BJ (cell line): ENCODE data around the gene IFT172. TPM values are rescaled to one million over a fixed set of nuclear protein-coding genes. Genes with fewer than 3 reads are reported as not detected.

ENCODE experiments used
- CTCF ChIA-PET: fragments of 350-600 bp; formaldehyde crosslinking; extraction: SDS; loops from one replicate; lab custom pipeline; 2021; ENCODE audit warnings: antibody characterized with exemption, inconsistent platforms; lab: Yijun Ruan, JAX
- POLR2A ChIA-PET: fragments of 300-600 bp; sonication (Branson Sonifier 250); formaldehyde crosslinking; extraction: SDS; loops from one replicate; lab custom pipeline; 2021; ENCODE audit warnings: antibody characterized with exemption; lab: Charles Lee
- DNase-seq: peaks from one replicate; pipeline ENCODE4 v3.0.0-alpha.2; 2011; ENCODE audit warnings: low read depth
- H3K27me3 ChIP-seq: 2 replicates; pipeline ENCODE4 v1.6.0; 2011; ENCODE audit warnings: low read length; ENCODE audit not compliant: control insufficient read depth, insufficient read depth
- H3K36me3 ChIP-seq: 2 replicates; pipeline ENCODE4 v1.5.1; 2011; ENCODE audit warnings: low read length; ENCODE audit not compliant: control insufficient read depth, insufficient read depth
- H3K4me3 ChIP-seq: 2 replicates; pipeline ENCODE4 v1.5.1; 2011; ENCODE audit warnings: low read depth, mild to moderate bottlenecking, control low read depth, low read length
- polyA plus RNA-seq: library from polyadenylated mRNA; depleted of rRNA; stranded (reverse); fragments of >200 nt; gene quantifications from 2 replicates; pipeline ENCODE4 v1.2.3, GENCODE V29; 2011
- TF ChIP-seq, protein P1 (sequence below): IDR thresholded peaks from 2 replicates; pipeline ENCODE4 v1.5.1; 2011; ENCODE audit warnings: low read depth, mild to moderate bottlenecking, control low read depth, inconsistent platforms, low read length, moderate library complexity; ENCODE audit not compliant: insufficient read depth

Gene IFT172
- polyA plus RNA-seq, 1 experiment: 20.3 TPM

DNA sequence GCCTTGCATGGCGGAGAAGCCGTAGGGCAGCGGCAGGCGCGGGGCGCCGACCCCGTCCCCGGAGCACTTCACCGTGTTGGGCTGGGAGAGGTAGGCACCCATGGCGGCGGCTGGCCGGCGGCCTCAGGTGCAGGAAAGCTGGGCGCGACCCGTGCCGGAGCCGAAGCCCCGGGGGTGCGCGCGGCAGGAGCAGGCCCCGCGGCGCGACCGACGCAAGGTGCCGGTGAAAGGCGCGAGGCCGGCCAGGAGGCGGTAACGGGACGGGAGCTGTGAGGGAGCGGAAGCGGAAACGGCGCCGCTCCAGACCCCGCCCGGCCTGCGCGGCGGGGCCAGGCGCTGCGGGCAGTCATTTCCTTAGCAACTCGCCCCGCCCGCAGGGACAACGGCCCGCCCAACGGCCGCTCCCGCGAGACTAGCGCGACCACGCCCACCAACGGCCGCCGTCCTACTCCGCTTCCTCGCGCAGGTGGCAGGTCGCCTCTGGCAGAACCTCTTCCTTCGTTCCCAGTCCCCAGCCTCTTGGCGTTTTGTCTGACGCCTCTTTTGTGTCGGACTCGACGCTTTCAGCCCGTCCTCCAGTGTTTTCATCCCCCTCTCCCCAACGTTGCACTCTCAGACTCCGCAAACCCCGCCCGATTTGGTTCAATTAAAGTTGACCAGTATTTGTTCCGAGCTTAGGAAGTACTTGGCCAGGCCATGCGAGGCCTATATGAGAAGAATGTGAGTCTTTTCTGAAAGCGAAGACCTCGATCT lies 80.0 kb downstream of the IFT172 start, which contains the start of gene PPM1G:
Gene PPM1G, minus strand, starts transcription at position 271 of the 753 bp plus-strand sequence. Its CDS starts 169 bp downstream, at position 102.
- ChIA-PET CTCF (interaction anchor here (0.6 to 2.0 kb wide), 11 partner anchors 9 to 644 kb away, joined by 3 to 11 read pairs (median 3); partner anchors contain the start of genes NRBP1, SLC4A1AP, SUPT7L and ZNF513), POLR2A (interaction anchor here (0.6 kb wide), 1 partner anchor 246 kb away, joined by 4 read pairs; no protein-coding TSS in a partner anchor)
- H3K27me3 ChIP-seq: no peaks in the 10 kb centered on the region
- peak; percentile 60 for DNase-seq
- H3K36me3 ChIP-seq: no peaks in the 10 kb centered on the region; the same call in 1 of the 2 replicates
- TF ChIP-seq, protein P1, sequence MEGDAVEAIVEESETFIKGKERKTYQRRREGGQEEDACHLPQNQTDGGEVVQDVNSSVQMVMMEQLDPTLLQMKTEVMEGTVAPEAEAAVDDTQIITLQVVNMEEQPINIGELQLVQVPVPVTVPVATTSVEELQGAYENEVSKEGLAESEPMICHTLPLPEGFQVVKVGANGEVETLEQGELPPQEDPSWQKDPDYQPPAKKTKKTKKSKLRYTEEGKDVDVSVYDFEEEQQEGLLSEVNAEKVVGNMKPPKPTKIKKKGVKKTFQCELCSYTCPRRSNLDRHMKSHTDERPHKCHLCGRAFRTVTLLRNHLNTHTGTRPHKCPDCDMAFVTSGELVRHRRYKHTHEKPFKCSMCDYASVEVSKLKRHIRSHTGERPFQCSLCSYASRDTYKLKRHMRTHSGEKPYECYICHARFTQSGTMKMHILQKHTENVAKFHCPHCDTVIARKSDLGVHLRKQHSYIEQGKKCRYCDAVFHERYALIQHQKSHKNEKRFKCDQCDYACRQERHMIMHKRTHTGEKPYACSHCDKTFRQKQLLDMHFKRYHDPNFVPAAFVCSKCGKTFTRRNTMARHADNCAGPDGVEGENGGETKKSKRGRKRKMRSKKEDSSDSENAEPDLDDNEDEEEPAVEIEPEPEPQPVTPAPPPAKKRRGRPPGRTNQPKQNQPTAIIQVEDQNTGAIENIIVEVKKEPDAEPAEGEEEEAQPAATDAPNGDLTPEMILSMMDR: no peak
- H3K4me3 ChIP-seq: peak within 1 kb of the TSS; percentile 99

DNA sequence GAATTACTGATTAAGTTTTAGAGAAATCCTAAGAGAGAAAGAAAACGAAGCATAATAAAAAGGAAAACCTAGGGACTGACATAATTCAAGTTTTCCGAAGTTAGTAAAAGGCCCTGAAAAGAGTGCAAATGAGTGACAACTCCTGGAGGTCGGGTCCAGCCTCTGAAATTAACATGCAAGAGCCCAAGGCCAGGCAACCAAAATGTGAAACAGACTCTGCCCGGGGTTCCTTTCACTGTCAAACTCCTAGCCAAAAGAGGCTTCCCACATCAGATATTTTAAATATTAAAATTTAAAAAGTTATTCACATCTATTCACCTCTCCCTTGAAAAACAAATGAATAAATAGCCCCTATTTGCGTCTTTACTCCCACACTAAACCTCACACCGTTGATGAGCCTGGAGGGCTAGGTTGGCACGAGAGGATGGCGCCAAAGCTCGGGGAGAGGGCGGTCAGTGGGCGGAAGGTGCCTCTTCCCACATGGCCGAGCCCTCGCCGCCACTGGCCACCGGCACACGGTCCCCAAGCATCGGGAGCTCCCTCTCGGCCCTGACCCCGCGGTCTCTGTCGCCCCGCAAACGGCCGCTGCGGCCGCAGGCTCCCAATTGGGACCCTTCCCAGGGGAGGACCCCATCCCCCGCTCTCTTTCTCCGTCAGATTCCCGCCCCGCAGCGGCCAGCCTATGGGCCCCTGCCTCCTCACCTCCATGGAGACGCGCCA lies 80.8 kb downstream of the IFT172 start:
- no peak for DNase-seq
- no peaks in the 10 kb centered on the region for H3K27me3 ChIP-seq
- CTCF ChIA-PET: interaction anchor here (0.6 to 2.5 kb wide), 14 partner anchors 13 to 644 kb away, joined by 3 to 11 read pairs (median 3); partner anchors contain the start of genes NRBP1 and ZNF513
- TF ChIP-seq, protein P1: no peak
- POLR2A ChIA-PET: interaction anchor here (0.6 kb wide), 2 partner anchors 247 to 1721 kb away, joined by 3 to 4 read pairs; no protein-coding TSS in a partner anchor
- peak overlapping the region; percentile 99 for H3K4me3 ChIP-seq
- H3K36me3 ChIP-seq: no peaks in the 10 kb centered on the region; the same call in 1 of the 2 replicates

DNA sequence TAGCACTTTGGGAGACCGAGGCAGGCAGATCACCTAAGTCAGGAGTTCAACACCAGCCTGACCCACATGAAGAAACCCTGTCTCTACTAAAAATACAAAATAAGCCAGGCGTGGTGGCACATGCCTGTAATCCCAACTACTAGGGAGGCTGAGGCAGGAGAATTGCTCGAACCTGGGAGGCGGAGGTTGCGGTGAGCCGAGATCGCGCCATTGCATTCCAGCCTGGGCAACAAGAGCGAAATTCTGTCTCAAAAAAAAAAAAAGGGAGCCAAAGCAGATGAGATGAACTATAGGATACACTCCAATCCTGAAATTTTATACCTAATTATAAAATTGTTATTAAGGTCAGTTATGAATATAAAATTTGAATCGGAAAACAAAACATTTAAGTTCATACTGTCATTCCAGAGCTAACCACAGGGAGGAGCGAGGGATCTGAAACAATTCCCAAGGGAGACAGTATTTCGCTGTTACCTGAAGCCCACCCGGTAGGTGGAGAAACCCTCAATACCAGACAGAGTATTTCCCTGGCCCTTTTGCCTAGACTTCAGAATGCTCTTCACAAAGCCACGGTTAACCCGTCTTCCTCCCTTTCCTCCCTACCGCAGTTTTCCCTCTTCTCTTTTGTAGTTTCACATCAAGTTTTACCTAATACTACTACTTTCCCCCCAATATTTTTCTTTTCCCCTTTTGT lies 81.6 kb downstream of the IFT172 start:
- DNase-seq: no peak
- Histone ChIP-seq H3K27me3 (no peaks in the 10 kb centered on the region), H3K36me3 (no peaks in the 10 kb centered on the region; the same call in 1 of the 2 replicates), H3K4me3 (peak overlapping the region; percentile 99)
- TF ChIP-seq, protein P1: peak; percentile 60
- ChIA-PET POLR2A (interaction anchor here (0.6 kb wide), 1 partner anchor 1722 kb away, joined by 3 read pairs; no protein-coding TSS in a partner anchor), CTCF (interaction anchor here (0.7 to 2.5 kb wide), 9 partner anchors 13 to 276 kb away, joined by 3 to 7 read pairs (median 3); partner anchors contain the start of genes NRBP1 and ZNF513)

DNA sequence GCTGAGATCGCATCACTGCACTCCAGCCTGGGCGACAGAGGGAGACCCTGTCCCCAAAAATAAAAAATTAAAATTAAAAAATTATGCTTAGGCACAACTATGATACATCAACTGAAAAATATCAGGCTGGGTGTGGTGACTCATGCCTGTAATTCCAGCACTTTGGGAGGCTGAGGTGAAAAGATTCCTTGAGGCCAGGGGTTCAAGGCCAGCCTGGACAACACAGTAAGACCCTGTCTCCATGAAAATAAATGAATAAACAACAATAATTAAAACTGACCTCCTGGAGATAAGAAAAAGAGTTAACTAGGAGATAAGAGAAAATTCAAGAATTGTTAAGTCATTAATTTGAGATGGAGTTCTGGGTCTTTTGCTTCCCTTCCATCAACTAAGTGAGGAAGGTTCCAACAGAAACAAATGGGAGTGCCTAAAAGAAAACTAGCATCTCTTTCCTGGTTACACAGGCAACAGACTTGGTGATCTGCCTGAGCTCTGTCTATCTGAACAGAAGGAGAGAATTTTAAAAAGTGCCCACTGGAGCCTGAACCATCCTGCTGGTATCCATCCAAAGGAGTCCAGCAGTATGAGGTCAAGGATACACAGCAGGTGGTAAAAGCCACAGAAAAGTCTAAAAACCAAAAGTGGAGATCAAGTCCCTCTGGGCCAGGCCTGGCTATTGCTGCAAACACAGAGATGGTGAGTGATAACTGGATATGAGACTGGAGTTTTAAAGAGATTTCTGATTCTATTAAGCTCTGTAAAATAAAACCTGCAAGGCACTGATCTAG lies 89.0 kb downstream of the IFT172 start:
- POLR2A ChIA-PET: no interaction called here
- Histone ChIP-seq H3K36me3 (no peaks in the 10 kb centered on the region; the same call in 1 of the 2 replicates), H3K27me3 (no peaks in the 10 kb centered on the region), H3K4me3 (no peak overlapping the region)
- CTCF ChIA-PET: interaction anchor here (0.8 kb wide), 1 partner anchor 31 kb away, joined by 3 read pairs; no protein-coding TSS in a partner anchor
- DNase-seq: no peak
- TF ChIP-seq, protein P1: no peak
